OCI-LY7 (cell line): ENCODE measurements around the gene ATP1B1. TPM values are rescaled to one million over a fixed set of nuclear protein-coding genes. Genes with fewer than 3 reads are reported as not detected.

ENCODE experiments used
- BruUV-seq: library from RNA; stranded (reverse); fragments of 400-500 nt; replicated peaks from 2 replicates; lab custom pipeline; 2021; lab: Mats Ljungman, UMichigan
- CTCF ChIA-PET: fragments of 300-600 bp; sonication (Branson Sonifier 250); formaldehyde crosslinking; loops from one replicate; lab custom pipeline; 2022; ENCODE audit warnings: antibody characterized with exemption; ENCODE audit not compliant: unreplicated experiment; lab: Charles Lee
- POLR2A ChIA-PET: fragments of 300-600 bp; sonication (Branson Sonifier 250); formaldehyde crosslinking; loops from one replicate; lab custom pipeline; 2022; ENCODE audit warnings: antibody characterized with exemption; lab: Charles Lee
- DNase-seq: peaks from one replicate; pipeline ENCODE4 v3.0.0-alpha.2; 2015; ENCODE audit warnings: low spot score
- H2AFZ ChIP-seq: fragments of 200-600 bp; sonication (generic), shearing (Covaris generic); 2 replicates; pipeline ENCODE4 v1.6.1; 2014; ENCODE audit warnings: mild to moderate bottlenecking, antibody characterized with exemption, low read length, moderate library complexity
- H3K27ac ChIP-seq: fragments of 200-600 bp; sonication (generic); 2 replicates; pipeline ENCODE4 v1.5.1; 2014; ENCODE audit warnings: mixed run types, low read depth, mild to moderate bottlenecking, moderate library complexity, low read length, inconsistent platforms; ENCODE audit not compliant: poor library complexity, severe bottlenecking
- H3K36me3 ChIP-seq: fragments of 200-600 bp; sonication (generic); 2 replicates; pipeline ENCODE4 v1.6.1; 2014; ENCODE audit warnings: mild to moderate bottlenecking, antibody characterized with exemption, low read length, moderate library complexity, mixed read lengths; ENCODE audit not compliant: insufficient read depth
- H3K4me1 ChIP-seq: fragments of 200-600 bp; sonication (generic); 2 replicates; pipeline ENCODE4 v1.5.1; 2014; ENCODE audit warnings: mild to moderate bottlenecking, low read length; ENCODE audit not compliant: insufficient read depth, poor library complexity, severe bottlenecking
- H3K4me2 ChIP-seq: fragments of 200-600 bp; sonication (generic); 2 replicates; pipeline ENCODE4 v1.6.1; 2014; ENCODE audit warnings: mild to moderate bottlenecking, low read length
- H3K4me3 ChIP-seq: fragments of 200-600 bp; sonication (generic); 2 replicates; pipeline ENCODE4 v1.5.1; 2014; ENCODE audit warnings: mild to moderate bottlenecking, low read depth, low read length; ENCODE audit not compliant: poor library complexity, severe bottlenecking
- H3K79me2 ChIP-seq: fragments of 200-600 bp; sonication (generic); 2 replicates; pipeline ENCODE4 v1.6.1; 2016; ENCODE audit warnings: low read depth, mild to moderate bottlenecking, low read length, moderate library complexity, mixed read lengths; ENCODE audit not compliant: insufficient read depth
- H3K9me2 ChIP-seq: fragments of 200-600 bp; sonication (generic); 2 replicates; pipeline ENCODE4 v1.6.1; 2016; ENCODE audit warnings: mild to moderate bottlenecking, low read length, mixed read lengths; ENCODE audit not compliant: insufficient read depth
- H3K9me3 ChIP-seq: fragments of 200-600 bp; sonication (generic); 2 replicates; pipeline ENCODE4 v1.6.1; 2014; ENCODE audit warnings: mild to moderate bottlenecking, mixed run types, low read length, mixed read lengths
- H4K20me1 ChIP-seq: fragments of 200-600 bp; sonication (generic); 2 replicates; pipeline ENCODE4 v1.6.1; 2014; ENCODE audit warnings: mild to moderate bottlenecking, antibody characterized with exemption, low read length, moderate library complexity, mixed read lengths; ENCODE audit not compliant: insufficient read depth
- CTCF ChIP-seq: fragments of 200-600 bp; sonication (generic); conservative IDR thresholded peaks from 2 replicates; pipeline ENCODE4 v1.5.1; 2014; ENCODE audit warnings: mild to moderate bottlenecking, antibody characterized with exemption, low read length, moderate library complexity, mixed read lengths
- EZH2phosphoT487 ChIP-seq: fragments of 200-600 bp; sonication (generic); IDR thresholded peaks from 2 replicates; pipeline ENCODE4 v1.6.1; 2018; ENCODE audit warnings: low read depth, borderline replicate concordance, mild to moderate bottlenecking, mixed run types, antibody characterized with exemption, low read length, moderate library complexity, mixed read lengths
- intact Hi-C: fragments of 100-400 bp; cut with micrococcal nuclease; formaldehyde crosslinking; loops from one replicate; pipeline ENCODE4 v1.10.0; 2022; ENCODE audit not compliant: unreplicated experiment
- total RNA-seq, 2 experiments: library from RNA; depleted of rRNA in 1 of 2; stranded (reverse); fragments of >200 nt in 1 of 2; shearing (Covaris generic) in 1 of 2; gene quantifications; 2 replicates each; pipeline ENCODE4 v1.2.3, GENCODE V29; 2014 to 2022

Gene ATP1B1
- total RNA-seq, 2 experiments from 2014 or later: 17.5 to 22.5 TPM

- TF ChIP-seq EZH2phosphoT487 (no peak), CTCF (no peak)
- H2AFZ ChIP-seq: 0 out of 2 replicates have a peak overlapping the region, but pooled peaks have one; percentile 2
Observed at GRCh38 chr1:169090308-169090899, 16.1 kb upstream of the ATP1B1 start.

GRCh38 chr1:169090900-169091311 lies 15.6 kb upstream of the ATP1B1 start:
- Histone ChIP-seq H3K9me3 (no peaks in the 10 kb centered on the region), H3K27ac (no peak overlapping the region), H2AFZ (0 out of 2 replicates have a peak overlapping the region, but pooled peaks have one; percentile 2), H3K9me2 (0 out of 2 replicates have a peak, but pooled peaks cover 4% of the 10 kb centered on the region), H4K20me1 (no peaks in the 10 kb centered on the region), H3K36me3 (no peaks in the 10 kb centered on the region), H3K79me2 (no peaks in the 10 kb centered on the region), H3K4me2 (no peak overlapping the region), H3K4me3 (no peak overlapping the region), H3K4me1 (no peaks in the 10 kb centered on the region)
- no peak for DNase-seq
- TF ChIP-seq EZH2phosphoT487 (no peak), CTCF (no peak)
- BruUV-seq: no TSS peak
- ChIA-PET POLR2A (interaction anchor here (2.1 kb wide), 1 partner anchor 10 kb away, joined by 4 read pairs; no protein-coding TSS in a partner anchor), CTCF (no interaction called here)
- intact Hi-C loops: no loop called here

More at GRCh38 chr1:169090308-169090899, 16.1 kb upstream of the ATP1B1 start:
- Histone ChIP-seq H3K9me3 (no peaks in the 10 kb centered on the region), H3K9me2 (0 out of 2 replicates have a peak, but pooled peaks cover 4% of the 10 kb centered on the region), H3K4me1 (no peaks in the 10 kb centered on the region), H3K79me2 (no peaks in the 10 kb centered on the region), H4K20me1 (no peaks in the 10 kb centered on the region), H3K36me3 (no peaks in the 10 kb centered on the region), H3K27ac (no peak overlapping the region), H3K4me2 (no peak overlapping the region), H3K4me3 (no peak overlapping the region)
- intact Hi-C loops: no loop called here
- POLR2A ChIA-PET: interaction anchor here (0.7 to 2.1 kb wide), 3 partner anchors 10 to 1437 kb away, joined by 3 to 4 read pairs (median 4); no protein-coding TSS in a partner anchor
- CTCF ChIA-PET: no interaction called here
- no peak for DNase-seq
- BruUV-seq: no TSS peak

GRCh38 chr1:169091480-169091941 lies 15.0 kb upstream of the ATP1B1 start:
- no TSS peak for BruUV-seq
- Histone ChIP-seq H4K20me1 (no peaks in the 10 kb centered on the region), H3K9me2 (0 out of 2 replicates have a peak, but pooled peaks cover 4% of the 10 kb centered on the region), H3K36me3 (no peaks in the 10 kb centered on the region), H3K4me3 (no peak overlapping the region), H3K4me1 (no peaks in the 10 kb centered on the region), H3K79me2 (no peaks in the 10 kb centered on the region), H3K9me3 (no peaks in the 10 kb centered on the region), H3K4me2 (no peak overlapping the region), H2AFZ (0 out of 2 replicates have a peak overlapping the region, but pooled peaks have one; percentile 2), H3K27ac (no peak overlapping the region)
- TF ChIP-seq EZH2phosphoT487: no peak
- TF ChIP-seq CTCF: no peak
- ChIA-PET POLR2A (interaction anchor here (2.1 kb wide), 1 partner anchor 9 kb away, joined by 4 read pairs; no protein-coding TSS in a partner anchor), CTCF (no interaction called here)
- no peak for DNase-seq
- intact Hi-C loops: no loop called here
